ENCODE measurements around the gene PADI1.

Gene PADI1

GRCh38 chr1:17161926-17162800 lies 42.8 kb upstream of the PADI1 start:
- no peak for TF ChIP-seq CTCF (IDR thresholded peaks at IDR 0.05; ENCODE audit: low read length, missing control alignments)
- DNase-seq (ENCODE audit: low read depth): no peak
- H3K4me3 ChIP-seq (replicated peaks; ENCODE audit: low read depth, low read length): no peak overlapping the region

- no peak for TF ChIP-seq CTCF (IDR thresholded peaks at IDR 0.05; ENCODE audit: low read length, missing control alignments)
- no peak for DNase-seq (ENCODE audit: low read depth)
- no peak overlapping the region for H3K4me3 ChIP-seq (replicated peaks; ENCODE audit: low read depth, low read length)
Measured at GRCh38 chr1:17162941-17163340, 42.0 kb upstream of the PADI1 start.

GRCh38 chr1:17163371-17163770 lies 41.6 kb upstream of the PADI1 start:
- DNase-seq (ENCODE audit: low read depth): no peak
- TF ChIP-seq CTCF (IDR thresholded peaks at IDR 0.05; ENCODE audit: low read length, missing control alignments): no peak
- no peak overlapping the region for H3K4me3 ChIP-seq (replicated peaks; ENCODE audit: low read depth, low read length)

- TF ChIP-seq CTCF (IDR thresholded peaks at IDR 0.05; ENCODE audit: low read length, missing control alignments): no peak
- H3K4me3 ChIP-seq (replicated peaks; ENCODE audit: low read depth, low read length): no peak overlapping the region
- DNase-seq (ENCODE audit: low read depth): no peak
Measured at GRCh38 chr1:17163789-17164666, 40.9 kb upstream of the PADI1 start.

- DNase-seq (ENCODE audit: low read depth): no peak
- no peak for TF ChIP-seq CTCF (IDR thresholded peaks at IDR 0.05; ENCODE audit: low read length, missing control alignments)
Measured at GRCh38 chr1:17165823-17166222, 39.1 kb upstream of the PADI1 start.

GRCh38 chr1:17167041-17167785 lies 37.7 kb upstream of the PADI1 start:
- no peak for TF ChIP-seq CTCF (IDR thresholded peaks at IDR 0.05; ENCODE audit: low read length, missing control alignments)
- H3K4me3 ChIP-seq (replicated peaks; ENCODE audit: low read depth, low read length): no peak overlapping the region
- DNase-seq (ENCODE audit: low read depth): no peak

More at GRCh38 chr1:17165823-17166222, 39.1 kb upstream of the PADI1 start:
- H3K4me3 ChIP-seq (replicated peaks; ENCODE audit: low read depth, low read length): no peak overlapping the region
